HG03565 (cell line): Measurements from ENCODE around the gene PDE4B.

Experiments
- ATAC-seq: cut with Tn5 transposase; IDR thresholded peaks from one replicate; pipeline ENCODE4 v1.9.1; 2021; ENCODE audit warnings: mild to moderate bottlenecking, moderate library complexity; ENCODE audit not compliant: unreplicated experiment

PDE4B gene

DNA sequence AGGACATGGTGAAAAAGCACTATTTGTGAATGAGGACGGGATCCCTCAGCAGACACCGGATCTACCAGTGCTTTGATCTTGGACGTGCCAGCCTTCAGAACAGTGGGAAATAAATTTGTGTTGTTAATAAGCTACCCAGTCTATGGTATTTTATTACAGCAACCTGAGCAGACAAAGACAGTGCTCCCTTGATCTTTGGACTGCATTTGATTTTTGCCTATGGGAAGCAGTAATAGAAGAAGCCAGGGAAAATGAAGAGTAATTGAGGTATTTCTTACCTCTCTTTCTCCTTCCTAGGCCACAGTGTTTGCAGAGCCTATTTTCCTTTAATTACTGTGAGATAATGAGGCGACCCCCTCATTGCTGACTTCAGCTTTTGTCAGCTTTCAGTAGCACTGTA, 87.9 kb downstream of the PDE4B start:
- ATAC-seq = no peak

DNA sequence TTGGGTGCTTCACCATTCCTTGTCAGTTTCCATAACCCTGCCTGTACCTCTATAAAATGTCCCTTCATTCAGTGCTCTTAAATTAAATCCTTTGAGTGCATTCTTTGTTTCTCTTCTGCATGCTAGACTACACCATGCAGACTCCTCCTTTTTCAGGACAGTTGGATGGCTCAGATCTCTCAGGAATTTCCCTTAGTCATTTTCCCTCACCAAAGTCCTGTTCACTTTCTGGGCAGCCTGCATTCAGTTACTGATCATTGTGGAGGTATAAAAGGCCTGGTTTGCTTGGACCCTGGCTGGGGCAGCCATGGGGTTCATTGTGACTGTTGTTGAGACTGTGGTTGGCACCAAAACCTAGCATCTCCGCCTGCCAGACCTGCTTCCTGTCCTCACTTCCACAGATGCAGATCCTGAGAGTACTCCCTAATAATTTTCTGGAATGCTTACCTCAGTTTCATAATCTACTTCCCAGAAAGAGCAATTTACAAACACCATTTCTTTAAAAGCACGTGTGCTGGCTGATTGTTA, 88.4 kb downstream of the PDE4B start:
- ATAC-seq = no peak

DNA sequence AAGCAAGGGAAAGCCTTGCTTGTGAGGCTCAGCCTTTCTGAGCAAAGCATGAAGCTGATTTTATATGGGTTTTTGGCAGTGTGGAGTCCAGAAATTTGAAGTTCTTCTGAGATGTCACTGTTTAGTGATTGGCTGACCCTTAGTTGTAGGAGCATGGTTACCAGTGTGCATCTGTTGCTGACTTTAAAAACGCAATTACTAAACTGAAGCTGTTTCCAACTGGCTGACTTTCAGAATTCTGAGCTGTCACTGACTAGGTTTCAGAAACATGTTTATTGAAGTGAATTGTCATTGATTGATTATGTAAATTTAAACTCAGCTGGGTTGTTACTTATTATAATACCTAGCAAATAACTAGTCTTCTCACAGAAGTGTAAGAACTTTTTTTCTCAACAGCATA, 89.4 kb downstream of the PDE4B start:
- ATAC-seq = no peak

GRCh38 chr1:65889441-65889840, 96.7 kb downstream of the PDE4B start:
- no peak for ATAC-seq

DNA sequence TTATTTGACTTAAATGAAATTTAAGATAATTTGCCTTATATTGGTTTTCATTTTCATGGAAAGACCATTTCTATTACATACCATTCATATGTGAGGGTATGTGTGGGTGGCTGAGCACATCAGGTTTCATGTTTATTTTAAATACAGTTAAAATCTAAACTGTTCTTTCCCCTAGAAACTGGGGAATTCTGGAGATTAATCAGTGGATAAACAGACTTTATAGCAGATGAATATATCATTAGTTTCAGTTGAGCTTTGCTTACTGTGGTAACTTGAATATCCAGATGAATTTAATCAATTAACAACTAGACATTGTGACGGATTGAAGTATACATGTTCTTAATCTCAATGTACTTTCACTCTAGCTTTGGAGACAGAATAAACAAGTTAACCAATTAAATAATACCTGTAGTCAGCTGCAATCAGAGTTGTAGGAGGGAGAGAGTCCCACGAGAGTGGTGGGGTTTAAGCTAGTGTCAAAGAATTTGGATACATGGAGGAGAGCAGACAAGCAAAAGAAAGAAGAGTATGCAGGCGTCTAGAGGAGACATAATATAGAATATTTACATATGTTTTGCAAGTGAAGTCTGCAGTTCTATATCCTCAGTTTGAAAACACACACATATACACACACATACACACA, 97.6 kb downstream of the PDE4B start:
- no peak for ATAC-seq

DNA sequence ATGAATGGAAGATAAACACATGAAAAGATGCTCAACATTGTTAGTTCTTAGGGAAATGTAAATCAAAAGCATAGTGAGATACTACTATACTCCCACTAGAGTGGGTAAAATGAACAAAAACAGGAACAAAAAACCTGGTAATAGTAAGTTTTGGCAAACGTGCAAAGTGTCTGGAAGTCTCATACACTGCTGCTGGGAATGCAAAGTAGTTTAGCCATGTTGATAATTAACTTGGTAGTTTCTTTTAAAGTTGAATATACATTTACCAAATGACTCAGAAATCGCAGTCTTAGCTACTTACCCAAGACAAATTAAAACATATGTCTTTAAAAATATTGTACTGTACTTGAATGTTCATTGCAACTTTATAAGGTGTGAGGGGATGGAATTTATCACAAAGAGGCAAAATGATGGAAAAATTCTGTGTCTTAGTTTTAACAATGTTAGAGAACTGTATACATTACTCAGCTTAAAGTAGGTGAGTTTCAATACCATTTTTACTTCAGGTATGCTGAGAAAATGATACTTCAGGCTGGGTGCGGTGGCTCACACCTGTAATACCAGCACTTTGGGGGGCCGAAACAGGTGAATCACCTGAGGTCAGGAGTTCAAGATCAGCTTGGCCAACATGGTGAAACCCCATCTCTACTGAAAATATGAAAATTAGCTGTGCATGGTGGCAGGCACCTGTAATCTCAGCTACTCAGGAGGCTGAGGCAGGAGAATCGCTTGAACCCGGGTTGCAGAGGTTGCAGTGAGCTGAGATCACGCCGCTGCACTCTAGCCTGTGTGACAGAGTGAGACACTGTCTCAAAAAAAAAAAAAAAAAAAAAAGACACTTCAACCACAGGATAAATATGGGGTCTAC, 102.3 kb downstream of the PDE4B start:
- peak; percentile 79 for ATAC-seq

DNA sequence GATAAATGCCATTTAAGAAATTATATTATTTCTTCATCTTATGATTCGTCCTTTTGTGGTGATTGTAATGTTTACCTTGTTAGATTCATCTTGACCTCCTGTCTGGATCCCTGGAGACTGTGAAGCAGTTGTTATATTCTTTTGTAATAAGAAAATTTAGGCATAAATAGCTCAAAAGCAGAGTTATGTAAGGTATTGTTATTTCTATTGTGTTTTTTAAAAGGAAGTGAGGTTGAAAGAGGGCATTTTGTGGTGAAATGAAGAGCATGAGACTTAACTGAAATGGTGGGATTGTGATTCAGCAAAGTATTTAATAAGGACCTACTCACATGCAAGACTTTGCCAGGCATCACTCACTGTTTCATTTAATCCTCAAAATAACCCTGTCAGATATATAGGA, 104.0 kb downstream of the PDE4B start:
- no peak for ATAC-seq

DNA sequence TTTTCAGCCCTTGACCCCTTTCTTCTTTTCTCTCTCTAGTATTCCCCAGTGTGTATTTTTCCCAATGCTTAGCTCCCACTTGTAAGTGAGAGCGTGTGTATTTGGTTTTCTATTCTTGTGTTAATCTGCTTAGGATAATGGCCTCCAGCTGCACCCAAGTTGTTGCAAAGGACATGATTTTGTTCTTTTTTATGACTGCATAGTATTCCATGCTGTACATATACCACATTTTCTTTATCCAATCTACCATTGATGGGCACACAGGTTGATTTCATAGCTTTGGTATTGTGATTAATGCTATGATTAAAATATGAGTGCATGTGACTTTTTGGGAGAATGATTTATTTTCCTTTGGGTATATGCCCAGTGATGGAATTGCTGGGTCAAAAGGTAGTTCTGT, 104.8 kb downstream of the PDE4B start:
- no peak for ATAC-seq

DNA sequence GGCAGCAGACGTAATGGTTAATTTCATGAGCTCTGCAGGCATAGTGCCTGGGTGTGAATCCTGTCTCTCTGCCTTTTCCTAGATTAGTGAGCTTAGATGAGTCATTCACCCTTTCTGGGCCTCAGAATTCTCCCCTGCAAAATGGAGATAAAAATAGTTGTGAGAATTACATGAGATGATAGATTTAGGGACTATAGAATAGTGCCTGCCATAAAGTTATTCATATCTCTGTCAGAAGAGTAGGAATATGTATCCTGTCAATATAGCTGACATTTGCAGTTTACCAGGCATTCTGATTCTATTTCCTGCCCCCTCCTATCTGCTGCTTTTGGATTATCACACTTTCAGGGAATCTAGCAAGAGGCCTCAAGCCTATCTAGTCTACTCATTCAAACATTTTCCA, 112.0 kb downstream of the PDE4B start:
- no peak for ATAC-seq

GRCh38 chr1:65910432-65910831, 117.7 kb downstream of the PDE4B start:
- ATAC-seq = no peak

GRCh38 chr1:65911679-65912078, 119.0 kb downstream of the PDE4B start:
- ATAC-seq = no peak

DNA sequence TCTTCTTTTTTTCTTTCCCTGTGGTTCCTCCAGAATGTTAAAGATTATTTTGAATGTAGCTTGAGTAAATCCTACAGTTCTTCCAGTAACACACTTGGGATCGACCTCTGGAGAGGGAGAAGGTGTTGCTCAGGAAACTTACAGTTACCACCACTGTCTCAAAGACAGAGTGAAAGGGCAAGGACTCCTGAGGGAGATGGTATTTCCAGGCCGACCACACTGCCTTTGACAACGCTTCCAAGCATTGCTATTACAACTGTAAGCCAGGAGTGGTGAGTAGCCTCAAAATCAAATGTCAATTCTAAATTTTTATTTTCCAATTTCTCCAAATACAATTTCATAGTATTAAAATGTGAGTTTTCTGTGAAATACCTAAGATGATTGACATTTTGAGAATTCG, 125.9 kb downstream of the PDE4B start:
- ATAC-seq = no peak

GRCh38 chr1:65921446-65921845, 128.8 kb downstream of the PDE4B start:
- no peak for ATAC-seq

DNA sequence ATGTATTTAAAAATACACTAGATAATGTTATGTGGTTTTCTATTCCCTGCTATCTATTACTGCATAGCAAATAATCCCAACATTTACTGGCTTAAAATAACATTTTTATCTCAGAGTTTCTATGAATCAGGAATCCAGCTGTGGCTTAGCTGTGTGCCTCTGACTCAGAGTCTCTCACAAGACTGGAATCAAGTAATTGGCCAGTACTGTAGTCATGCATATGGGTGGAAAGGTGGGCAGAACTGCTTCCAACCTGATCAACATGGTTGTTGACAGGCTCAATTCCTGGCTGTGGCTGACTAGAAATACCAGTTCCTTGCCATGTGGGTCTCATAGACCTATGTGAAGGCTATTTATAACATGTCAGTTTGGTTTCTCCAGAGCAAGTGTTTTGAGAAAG, 131.8 kb downstream of the PDE4B start:
- no peak for ATAC-seq

- no peak for ATAC-seq
Observed at GRCh38 chr1:65938506-65938905, 145.8 kb downstream of the PDE4B start.

- no peak for ATAC-seq
Observed at GRCh38 chr1:65939191-65939590, 146.5 kb downstream of the PDE4B start.

DNA sequence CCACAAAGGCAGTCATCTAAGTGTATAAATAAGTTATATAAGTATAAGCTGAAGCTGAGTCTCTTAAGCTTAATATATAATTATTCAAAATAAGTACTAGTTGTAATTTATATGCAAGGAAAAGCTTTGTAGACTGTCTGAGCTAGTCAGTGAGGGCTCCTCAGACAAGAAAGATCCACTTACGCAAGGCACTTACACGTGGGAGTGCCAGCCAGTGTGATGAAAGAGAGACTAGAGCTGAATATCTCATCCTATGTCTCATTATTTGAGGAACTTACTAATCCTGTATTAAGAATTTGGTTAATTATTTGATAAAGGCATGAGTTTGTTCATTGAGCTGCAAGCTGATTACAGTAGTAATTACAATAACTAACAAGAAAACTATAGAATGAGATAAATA, 146.9 kb downstream of the PDE4B start:
- ATAC-seq = no peak

DNA sequence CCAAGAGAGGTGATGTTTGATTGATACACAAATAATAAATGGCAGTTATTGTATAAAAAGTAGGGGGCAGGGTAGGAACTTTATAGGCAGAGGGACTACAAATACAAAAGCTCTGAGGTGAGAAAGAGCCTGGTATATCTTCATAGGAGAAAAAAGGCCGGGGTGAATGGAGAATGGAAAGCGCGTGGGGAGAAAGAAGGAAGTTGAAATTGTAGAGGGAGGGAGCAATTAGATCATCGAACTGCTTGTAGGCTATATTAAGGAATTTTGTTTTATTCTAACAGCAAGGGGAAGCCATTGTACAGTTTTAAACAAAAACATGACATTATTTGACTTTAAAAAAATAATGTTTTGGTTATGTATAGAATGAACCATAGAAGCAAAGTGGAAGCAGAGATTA, 147.4 kb downstream of the PDE4B start:
- ATAC-seq = no peak

DNA sequence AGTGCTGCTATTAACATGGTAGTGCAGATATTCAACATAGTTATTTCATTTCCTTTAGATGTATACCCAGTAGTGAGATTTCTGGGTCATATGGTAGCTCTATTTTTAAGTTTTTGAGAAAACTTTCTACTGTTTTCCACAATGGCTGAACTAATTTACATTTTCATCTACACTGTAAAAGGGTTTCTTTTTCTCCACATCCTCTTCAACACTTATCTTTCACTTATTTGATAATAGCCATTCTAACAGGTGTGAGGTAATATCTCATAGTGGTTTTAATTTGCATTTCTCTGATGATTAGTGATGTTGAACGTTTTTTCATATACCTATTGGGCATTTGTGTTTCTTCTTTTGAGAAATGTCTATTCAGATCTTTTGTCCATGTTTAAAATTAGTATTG, 149.8 kb downstream of the PDE4B start:
- ATAC-seq = no peak

- no peak for ATAC-seq
Observed at GRCh38 chr1:65946376-65946775, 153.7 kb downstream of the PDE4B start.

DNA sequence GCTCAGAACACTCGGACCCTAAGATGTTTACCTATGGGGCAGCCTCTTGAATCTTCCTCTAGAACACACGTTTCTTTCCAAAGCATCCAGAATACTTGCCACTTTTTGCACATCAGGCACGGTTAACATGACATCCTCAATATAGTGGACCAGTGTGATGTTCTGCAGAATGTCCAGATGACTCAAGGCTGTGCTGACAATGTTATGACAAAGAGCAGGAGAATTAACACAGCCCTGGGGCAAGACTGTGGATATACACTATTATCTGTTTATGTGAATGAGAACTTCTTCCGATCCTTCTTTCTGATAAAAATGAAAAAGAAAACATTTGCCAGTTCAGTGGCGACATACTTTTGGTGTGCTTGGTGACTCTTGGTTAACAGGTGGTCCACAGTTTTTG, 154.3 kb downstream of the PDE4B start:
- no peak for ATAC-seq

- ATAC-seq = no peak
Observed at GRCh38 chr1:65948609-65949229, 156.0 kb downstream of the PDE4B start.
